Activated T-helper 1 cell treated with anti-CD3 and anti-CD28 coated beads, Interleukin-12 subunit alpha, Interleukin-12 subunit beta, Interleukin-2, Interleukin-4 antibody, amounts not matched to agents 30 ng/mL and 10 ng/mL and 1 ng/mL, durations not matched to agents 14 hours and 24 hours and 36 hours (primary cell): ENCODE data around the gene LRRC3C. TPM values are rescaled to one million over a fixed set of nuclear protein-coding genes. Genes with fewer than 3 reads are reported as not detected.
"Not testable (repeated sequence)": the region's sequence is repeated elsewhere in the genome, so short reads cannot be mapped to it uniquely, and the experiment has no call there.

Experiments
- DNase-seq: peaks from one replicate; pipeline ENCODE4 v3.0.0; 2021; ENCODE audit warnings: low spot score
- H3K27ac Mint-ChIP-seq: one replicate; pipeline ENCODE4 v1.8.0; 2021; ENCODE audit warnings: mild to moderate bottlenecking, mixed read lengths
- H3K27me3 Mint-ChIP-seq: one replicate; pipeline ENCODE4 v1.8.0; 2022; ENCODE audit warnings: mild to moderate bottlenecking, moderate library complexity, mixed read lengths; ENCODE audit not compliant: insufficient read depth
- H3K36me3 Mint-ChIP-seq: one replicate; pipeline ENCODE4 v1.8.0; 2021; ENCODE audit warnings: low read depth, mixed read lengths
- H3K4me1 Mint-ChIP-seq: one replicate; pipeline ENCODE4 v1.8.0; 2021; ENCODE audit warnings: low read depth, mixed read lengths
- H3K4me3 Mint-ChIP-seq: one replicate; pipeline ENCODE4 v1.8.0; 2021; ENCODE audit warnings: mild to moderate bottlenecking, moderate library complexity, mixed read lengths
- H3K9me3 Mint-ChIP-seq: one replicate; pipeline ENCODE4 v1.8.0; 2021; ENCODE audit warnings: mixed read lengths
- intact Hi-C: fragments of 100-400 bp; cut with micrococcal nuclease; formaldehyde crosslinking; loops from one replicate; pipeline ENCODE4 v1.15.1; 2024
- total RNA-seq: library from RNA; stranded (reverse); gene quantifications from 2 replicates; pipeline ENCODE4 v1.2.3, GENCODE V29; 2022

Gene LRRC3C
- total RNA-seq = not detected in 2 replicates

- H3K36me3 Mint-ChIP-seq = peaks cover 15% of the 10 kb centered on the region
- intact Hi-C loops = loop anchor here (1.0 to 5.0 kb wide), 12 partner anchors 13 to 465 kb away; partner anchors contain the start of genes CASC3, CDC6, CDK12 and MED24
- DNase-seq = peak; percentile 91
- no peaks in the 10 kb centered on the region for H3K27me3 Mint-ChIP-seq
- peak within 1 kb of the TSS; percentile 97 for H3K4me3 Mint-ChIP-seq
- peaks cover 60% of the 10 kb centered on the region for H3K4me1 Mint-ChIP-seq
- H3K27ac Mint-ChIP-seq = peak within 1 kb of the TSS; percentile 92
- H3K9me3 Mint-ChIP-seq = no peaks in the 10 kb centered on the region
Observed at GRCh38 chr17:39927101-39927928, at the start of gene LRRC3C, which contains the start of gene ORMDL3. TSS of gene LRRC3C (plus strand) at chr17:39927732. CDS start at chr17:39941524, 13,792 bp downstream. TSS of gene ORMDL3 (minus strand) at chr17:39927601. CDS start at chr17:39924203, 3,398 bp downstream.

GRCh38 chr17:39886102-39886501 lies 41.4 kb upstream of the LRRC3C start:
- intact Hi-C loops, H3K27ac Mint-ChIP-seq, H3K4me3 Mint-ChIP-seq, DNase-seq, H3K36me3 Mint-ChIP-seq, H3K4me1 Mint-ChIP-seq, H3K9me3 Mint-ChIP-seq: not testable (repeated sequence)
- peaks cover 17% of the 10 kb centered on the region for H3K27me3 Mint-ChIP-seq

GRCh38 chr17:39887078-39887477 lies 40.5 kb upstream of the LRRC3C start:
- Mint-ChIP-seq H3K27ac (no peak overlapping the region), H3K27me3 (peaks cover 17% of the 10 kb centered on the region), H3K4me3 (no peak overlapping the region), H3K36me3 (peaks cover 3% of the 10 kb centered on the region), H3K9me3 (no peaks in the 10 kb centered on the region), H3K4me1 (no peaks in the 10 kb centered on the region)
- intact Hi-C loops = no loop called here
- DNase-seq = no peak

GRCh38 chr17:39889200-39889599 lies 38.3 kb upstream of the LRRC3C start:
- no peak overlapping the region for H3K27ac Mint-ChIP-seq
- H3K27me3 Mint-ChIP-seq = peaks cover 17% of the 10 kb centered on the region
- H3K4me1 Mint-ChIP-seq = no peaks in the 10 kb centered on the region
- H3K36me3 Mint-ChIP-seq = peaks cover 1% of the 10 kb centered on the region
- no peak overlapping the region for H3K4me3 Mint-ChIP-seq
- intact Hi-C loops = no loop called here
- H3K9me3 Mint-ChIP-seq = no peaks in the 10 kb centered on the region
- no peak for DNase-seq

- intact Hi-C loops = no loop called here
- DNase-seq = no peak
- peaks cover 4% of the 10 kb centered on the region for H3K27me3 Mint-ChIP-seq
- peaks cover 9% of the 10 kb centered on the region for H3K36me3 Mint-ChIP-seq
- H3K4me1 Mint-ChIP-seq = peaks cover 11% of the 10 kb centered on the region
- no peaks in the 10 kb centered on the region for H3K9me3 Mint-ChIP-seq
- no peak overlapping the region for H3K4me3 Mint-ChIP-seq
- H3K27ac Mint-ChIP-seq = peak overlapping the region; percentile 18
Observed at GRCh38 chr17:39894681-39895376, 32.7 kb upstream of the LRRC3C start.

GRCh38 chr17:39898088-39898487 lies 29.4 kb upstream of the LRRC3C start:
- Mint-ChIP-seq H3K4me3 (no peak overlapping the region), H3K4me1 (peaks cover 16% of the 10 kb centered on the region), H3K27me3 (no peaks in the 10 kb centered on the region), H3K27ac (no peak overlapping the region), H3K36me3 (peaks cover 16% of the 10 kb centered on the region), H3K9me3 (no peaks in the 10 kb centered on the region)
- DNase-seq = no peak
- intact Hi-C loops = no loop called here

GRCh38 chr17:39899215-39899614 lies 28.3 kb upstream of the LRRC3C start:
- no peak overlapping the region for H3K4me3 Mint-ChIP-seq
- DNase-seq = no peak
- intact Hi-C loops = no loop called here
- peaks cover 20% of the 10 kb centered on the region for H3K36me3 Mint-ChIP-seq
- H3K27ac Mint-ChIP-seq = no peak overlapping the region
- H3K4me1 Mint-ChIP-seq = peaks cover 26% of the 10 kb centered on the region
- no peaks in the 10 kb centered on the region for H3K9me3 Mint-ChIP-seq
- H3K27me3 Mint-ChIP-seq = no peaks in the 10 kb centered on the region

- intact Hi-C loops = loop anchor here (5.0 kb wide), 1 partner anchor 35 kb away; the partner anchor contains the start of gene ZPBP2
- not testable (repeated sequence) for H3K4me3 Mint-ChIP-seq, H3K9me3 Mint-ChIP-seq, DNase-seq, H3K27me3 Mint-ChIP-seq, H3K27ac Mint-ChIP-seq
- H3K4me1 Mint-ChIP-seq = peaks cover 47% of the 10 kb centered on the region
- H3K36me3 Mint-ChIP-seq = peaks cover 44% of the 10 kb centered on the region
Observed at GRCh38 chr17:39902027-39902426, 25.5 kb upstream of the LRRC3C start.

GRCh38 chr17:39903158-39903884 lies 24.2 kb upstream of the LRRC3C start:
- Mint-ChIP-seq H3K27me3 (no peaks in the 10 kb centered on the region), H3K9me3 (no peaks in the 10 kb centered on the region), H3K27ac (peak overlapping the region; percentile 55), H3K36me3 (peaks cover 51% of the 10 kb centered on the region), H3K4me1 (peaks cover 49% of the 10 kb centered on the region), H3K4me3 (peak overlapping the region; percentile 62)
- intact Hi-C loops = loop anchor here (1.0 to 5.0 kb wide), 2 partner anchors 23 to 36 kb away; partner anchors contain the start of gene ZPBP2
- peak; percentile 40 for DNase-seq

- Mint-ChIP-seq H3K27ac (peak overlapping the region; percentile 33), H3K36me3 (peaks cover 52% of the 10 kb centered on the region), H3K4me1 (peaks cover 45% of the 10 kb centered on the region), H3K9me3 (no peaks in the 10 kb centered on the region), H3K27me3 (no peaks in the 10 kb centered on the region), H3K4me3 (no peak overlapping the region)
- intact Hi-C loops = loop anchor here (5.0 kb wide), 1 partner anchor 38 kb away; the partner anchor contains the start of gene ZPBP2
- DNase-seq = no peak
Observed at GRCh38 chr17:39904990-39905288, 22.6 kb upstream of the LRRC3C start.

GRCh38 chr17:39908789-39909352 lies 18.7 kb upstream of the LRRC3C start:
- Mint-ChIP-seq H3K9me3 (no peaks in the 10 kb centered on the region), H3K4me3 (no peak overlapping the region), H3K4me1 (peaks cover 35% of the 10 kb centered on the region), H3K27me3 (no peaks in the 10 kb centered on the region), H3K36me3 (peaks cover 64% of the 10 kb centered on the region), H3K27ac (no peak overlapping the region)
- no peak for DNase-seq
- intact Hi-C loops = no loop called here

GRCh38 chr17:39913989-39914388 lies 13.5 kb upstream of the LRRC3C start:
- Mint-ChIP-seq H3K36me3 (peaks cover 58% of the 10 kb centered on the region), H3K9me3 (no peaks in the 10 kb centered on the region), H3K27me3 (no peaks in the 10 kb centered on the region), H3K27ac (peak overlapping the region; percentile 18), H3K4me3 (no peak overlapping the region), H3K4me1 (peaks cover 37% of the 10 kb centered on the region)
- intact Hi-C loops = no loop called here
- DNase-seq = no peak
